Glutamatergic neuron (in vitro differentiated cells): ENCODE measurements around the gene HDAC8. TPM values are rescaled to one million over a fixed set of nuclear protein-coding genes. Genes with fewer than 3 reads are reported as not detected.
"Not testable (repeated sequence)": the region's sequence is repeated elsewhere in the genome, so short reads cannot be mapped to it uniquely, and the experiment has no call there.

Experiments used
- DNase-seq: peaks from one replicate; pipeline ENCODE4 v3.0.0; 2022
- H3K27ac Mint-ChIP-seq: one replicate; pipeline ENCODE4 v1.8.0; 2020; ENCODE audit warnings: mild to moderate bottlenecking, mixed read lengths, inconsistent platforms; ENCODE audit not compliant: unreplicated experiment
- H3K27me3 Mint-ChIP-seq: one replicate; pipeline ENCODE4 v1.8.0; 2020; ENCODE audit warnings: mild to moderate bottlenecking, moderate library complexity, mixed read lengths, inconsistent platforms; ENCODE audit not compliant: unreplicated experiment
- H3K36me3 Mint-ChIP-seq: one replicate; pipeline ENCODE4 v1.8.0; 2020; ENCODE audit warnings: mild to moderate bottlenecking, mixed read lengths, inconsistent platforms; ENCODE audit not compliant: unreplicated experiment
- H3K4me1 Mint-ChIP-seq: one replicate; pipeline ENCODE4 v1.8.0; 2020; ENCODE audit warnings: mild to moderate bottlenecking, low read depth, mixed read lengths, inconsistent platforms; ENCODE audit not compliant: unreplicated experiment
- H3K4me3 Mint-ChIP-seq: one replicate; pipeline ENCODE4 v1.8.0; 2020; ENCODE audit warnings: mild to moderate bottlenecking, mixed read lengths, inconsistent platforms; ENCODE audit not compliant: unreplicated experiment
- H3K9me3 Mint-ChIP-seq: one replicate; pipeline ENCODE4 v1.8.0; 2020; ENCODE audit warnings: mild to moderate bottlenecking, moderate library complexity, mixed read lengths, inconsistent platforms; ENCODE audit not compliant: unreplicated experiment
- CTCF ChIP-seq: fragments of 200-600 bp; sonication (generic); IDR thresholded peaks from one replicate; pipeline ENCODE4 v1.5.0; 2021; ENCODE audit not compliant: partially characterized antibody, unreplicated experiment
- total RNA-seq: library from RNA; stranded (reverse); fragmentation: NEBNext Ultra II Directional; extraction: Animal tissue kit (Norgen Biotek cat#: 25700); gene quantifications from one replicate; pipeline ENCODE4 v1.2.1, GENCODE V29; 2021; ENCODE audit not compliant: unreplicated experiment

HDAC8 gene
- total RNA-seq, 1 donor from 2014 or later: 49.0 TPM

- DNase-seq: no peak
- H3K4me1 Mint-ChIP-seq: no peaks in the 10 kb centered on the region
- H3K27ac Mint-ChIP-seq: no peak overlapping the region
- no peak for TF ChIP-seq CTCF
- no peaks in the 10 kb centered on the region for H3K36me3 Mint-ChIP-seq
- no peak overlapping the region for H3K4me3 Mint-ChIP-seq
- H3K27me3 Mint-ChIP-seq: no peaks in the 10 kb centered on the region
- peaks cover 1% of the 10 kb centered on the region for H3K9me3 Mint-ChIP-seq
Observed at GRCh38 chrX:72340041-72340440, 232.6 kb downstream of the HDAC8 start.

GRCh38 chrX:72330131-72330530 is 242.5 kb downstream of the HDAC8 start:
- DNase-seq: no peak
- peaks cover 2% of the 10 kb centered on the region for H3K4me1 Mint-ChIP-seq
- no peak overlapping the region for H3K27ac Mint-ChIP-seq
- no peak overlapping the region for H3K4me3 Mint-ChIP-seq
- H3K9me3 Mint-ChIP-seq: peaks cover 6% of the 10 kb centered on the region
- TF ChIP-seq CTCF: no peak
- peaks cover 5% of the 10 kb centered on the region for H3K36me3 Mint-ChIP-seq
- no peaks in the 10 kb centered on the region for H3K27me3 Mint-ChIP-seq

- no peak for DNase-seq
- peaks cover 6% of the 10 kb centered on the region for H3K9me3 Mint-ChIP-seq
- peaks cover 2% of the 10 kb centered on the region for H3K4me1 Mint-ChIP-seq
- H3K4me3 Mint-ChIP-seq: no peak overlapping the region
- peaks cover 5% of the 10 kb centered on the region for H3K36me3 Mint-ChIP-seq
- no peak for TF ChIP-seq CTCF
- no peak overlapping the region for H3K27ac Mint-ChIP-seq
- H3K27me3 Mint-ChIP-seq: no peaks in the 10 kb centered on the region
Observed at GRCh38 chrX:72326605-72327300, 245.9 kb downstream of the HDAC8 start.

- H3K27ac Mint-ChIP-seq, H3K36me3 Mint-ChIP-seq, DNase-seq, H3K4me3 Mint-ChIP-seq, H3K9me3 Mint-ChIP-seq, H3K27me3 Mint-ChIP-seq, H3K4me1 Mint-ChIP-seq: not testable (repeated sequence)
Observed at GRCh38 chrX:72319651-72320050, 253.0 kb downstream of the HDAC8 start.

- no peak for DNase-seq
- no peak overlapping the region for H3K27ac Mint-ChIP-seq
- H3K9me3 Mint-ChIP-seq: peaks cover 1% of the 10 kb centered on the region
- peaks cover 6% of the 10 kb centered on the region for H3K4me1 Mint-ChIP-seq
- no peaks in the 10 kb centered on the region for H3K27me3 Mint-ChIP-seq
- no peak for TF ChIP-seq CTCF
- no peak overlapping the region for H3K4me3 Mint-ChIP-seq
- H3K36me3 Mint-ChIP-seq: no peaks in the 10 kb centered on the region
Observed at GRCh38 chrX:72317139-72317538, 255.5 kb downstream of the HDAC8 start.
